ENCODE measurements around the gene DARS2.
"Not testable (repeated sequence)": the region's sequence is repeated elsewhere in the genome, so short reads cannot be mapped to it uniquely, and the experiment has no call there.

Gene DARS2

DNA sequence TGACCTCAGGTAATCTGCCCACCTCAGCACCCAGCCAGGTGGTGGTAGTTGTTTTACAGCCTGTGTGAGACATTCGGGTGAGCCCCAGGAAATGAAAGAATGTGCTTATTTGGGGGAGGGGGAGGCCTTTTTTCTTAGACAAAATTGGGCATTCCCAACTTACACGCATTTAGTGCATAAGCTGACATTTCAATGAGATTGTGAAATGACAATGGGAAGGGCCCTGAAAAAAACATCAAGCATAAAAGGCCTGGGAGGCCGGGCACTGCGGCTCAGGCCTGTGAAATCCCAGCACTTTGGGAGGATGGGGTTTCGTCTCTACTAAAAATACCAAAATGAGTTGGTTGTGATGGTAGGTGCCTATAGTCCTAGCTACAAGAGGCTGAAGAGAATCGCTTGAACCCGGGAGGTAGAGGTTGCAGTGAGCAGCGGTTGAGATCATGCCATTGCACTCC is 38.3 kb downstream of the DARS2 start:
- no peak for DNase-seq

- DNase-seq = no peak
These were observed 39.0 kb downstream of the DARS2 start for GRCh38 chr1:173863224-173864161.

- DNase-seq = no peak
These were observed 39.9 kb downstream of the DARS2 start for GRCh38 chr1:173864179-173864867.

DNA sequence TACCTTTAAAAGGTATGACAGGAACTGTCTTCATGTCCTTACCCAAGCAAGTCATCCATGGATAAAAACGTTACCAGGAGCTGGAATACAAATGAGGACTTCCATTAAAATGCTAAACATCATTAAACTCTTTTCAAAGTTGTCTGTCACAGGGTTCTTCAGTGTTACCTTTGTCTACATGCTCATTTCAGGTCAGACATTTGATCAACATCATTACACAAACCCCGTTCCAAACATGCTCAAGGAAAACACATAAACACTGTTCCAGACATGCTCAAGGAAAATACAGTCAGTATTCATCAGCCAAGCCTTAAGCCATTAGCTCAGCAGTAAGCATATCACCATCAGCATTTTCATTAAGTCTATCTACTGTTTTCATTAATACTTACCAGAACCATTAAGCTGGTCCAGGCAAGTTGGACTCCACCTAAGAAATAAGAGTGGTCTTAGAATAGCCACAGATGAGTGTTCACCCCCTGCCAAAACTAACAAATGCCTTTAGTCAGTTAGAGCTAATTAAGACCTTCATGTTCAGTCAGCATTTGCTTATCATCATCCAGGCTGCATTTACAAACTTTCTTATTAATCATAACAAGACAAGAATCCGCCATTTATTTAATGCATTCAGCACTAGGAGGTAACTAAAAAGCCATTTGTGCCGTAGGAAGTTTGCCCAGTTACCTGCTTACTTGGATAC is 41.1 kb downstream of the DARS2 start:
- no peak for DNase-seq

GRCh38 chr1:173866413-173867115 is 42.1 kb downstream of the DARS2 start:
- DNase-seq = no peak

- DNase-seq = peak in 1 of 4 experiments; percentile 27
These were observed 42.8 kb downstream of the DARS2 start for GRCh38 chr1:173867141-173867752.

- DNase-seq = peak; percentile 92 to 97 (median 94)
These were observed 43.3 kb downstream of the DARS2 start, which contains the start of gene GAS5 for GRCh38 chr1:173867753-173868265. TSS of gene GAS5 (minus strand) at chr1:173867989.

- DNase-seq = peak; percentile 83 to 93 (median 84)
These were observed 44.0 kb downstream of the DARS2 start, which contains the start of gene ZBTB37 for GRCh38 chr1:173868266-173869020. TSS of gene ZBTB37 (plus strand) at chr1:173868380. CDS start at chr1:173870226, 1,846 bp downstream.

GRCh38 chr1:173869021-173869359 is 44.5 kb downstream of the DARS2 start:
- DNase-seq = no peak

- no peak for DNase-seq
These were observed 46.0 kb downstream of the DARS2 start for GRCh38 chr1:173870252-173871075.

DNA sequence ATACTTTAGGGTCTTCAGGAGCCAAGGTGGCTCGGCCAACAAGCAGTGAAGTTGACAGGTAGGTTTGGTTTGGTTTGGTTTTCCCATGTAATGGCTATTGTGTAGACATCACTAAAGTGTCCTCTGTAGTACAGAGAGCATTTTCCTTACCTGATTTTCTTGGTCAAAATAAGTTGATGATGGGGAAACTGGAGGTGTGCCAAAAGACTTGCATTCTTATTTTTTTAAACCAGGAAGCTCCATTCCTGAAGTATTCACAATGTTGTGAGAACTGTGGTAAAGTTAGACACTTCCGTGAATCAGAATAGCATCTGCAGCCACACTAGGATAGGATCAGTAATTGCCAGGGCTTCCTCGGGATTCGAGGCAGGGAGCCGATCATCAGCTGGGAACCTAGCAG is 46.6 kb downstream of the DARS2 start:
- DNase-seq = no peak

DNA sequence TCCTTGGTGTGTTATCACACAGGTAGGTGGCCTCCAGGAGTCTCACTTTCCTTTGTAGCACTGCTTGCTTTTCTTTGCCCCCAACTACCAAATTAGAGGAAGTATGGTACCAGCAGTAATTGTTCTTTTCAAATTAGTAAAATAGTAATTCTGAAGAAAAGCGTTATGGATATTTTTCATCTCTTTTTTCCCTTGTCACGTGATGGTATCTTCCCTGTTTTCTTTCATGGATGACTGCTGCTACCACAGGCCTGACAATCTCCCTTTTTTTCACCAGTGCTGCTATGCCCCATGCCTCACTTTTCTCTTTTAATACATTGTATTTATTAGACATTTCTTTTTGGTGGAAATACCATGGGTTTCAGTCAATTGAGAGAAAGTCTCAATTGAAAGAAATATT is 47.0 kb downstream of the DARS2 start:
- no peak for DNase-seq

- DNase-seq = no peak
These were observed 52.3 kb downstream of the DARS2 start for GRCh38 chr1:173876732-173877131.

DNA sequence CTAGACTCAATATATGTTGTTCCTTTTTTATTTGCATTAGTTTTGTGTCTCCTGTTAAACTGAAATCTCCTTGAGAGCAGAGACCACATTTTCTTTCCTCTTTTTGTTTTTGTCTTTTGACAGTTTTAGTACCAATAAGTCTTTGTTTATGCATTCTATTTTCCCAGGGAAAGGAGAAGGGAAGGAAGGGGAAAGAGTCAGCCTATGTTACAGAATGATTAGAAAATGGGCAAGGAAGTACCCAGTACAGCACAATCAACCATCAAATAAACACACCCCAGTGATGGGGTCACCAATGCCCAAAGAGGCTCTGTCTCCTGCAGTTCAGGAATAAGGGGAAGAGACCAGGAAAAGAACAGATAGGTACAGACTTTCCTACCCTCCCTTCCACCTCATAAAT is 53.8 kb downstream of the DARS2 start:
- no peak for DNase-seq

DNA sequence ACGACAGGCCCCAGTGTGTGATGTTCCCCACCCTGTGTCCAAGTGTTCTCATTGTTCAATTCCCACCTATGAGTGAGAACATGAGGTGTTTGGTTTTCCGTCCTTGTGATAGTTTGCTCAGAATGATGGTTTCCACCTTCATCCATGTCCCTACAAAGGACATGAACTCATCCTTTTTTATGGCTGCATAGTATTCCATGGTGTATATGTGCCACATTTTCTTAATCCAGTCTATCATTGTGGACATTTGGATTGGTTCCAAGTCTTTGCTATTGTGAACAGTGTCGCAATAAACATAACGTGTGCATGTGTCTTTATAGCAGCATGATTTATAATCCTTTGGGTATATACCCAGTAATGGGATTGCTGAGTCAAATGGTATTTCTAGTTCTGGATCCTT is 56.6 kb downstream of the DARS2 start:
- DNase-seq = not testable (repeated sequence)

DNA sequence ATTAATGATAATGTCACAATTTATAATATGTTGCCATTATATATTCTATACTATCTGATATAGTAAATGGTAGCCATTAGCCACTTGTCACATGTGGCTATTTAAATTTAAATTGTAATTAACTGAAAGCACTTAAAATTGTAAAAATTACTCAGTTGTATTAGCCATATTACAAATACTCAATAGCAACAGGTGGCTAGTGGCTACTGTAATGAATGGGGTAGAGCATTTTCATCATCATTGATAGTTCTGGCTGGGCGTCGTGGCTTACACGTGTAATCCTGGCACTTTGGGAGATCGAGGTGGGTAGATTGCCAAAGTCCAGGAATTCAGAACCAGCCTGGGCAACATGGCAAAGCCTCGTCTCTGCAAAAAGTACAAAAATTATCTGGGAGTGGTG is 60.2 kb downstream of the DARS2 start:
- no peak for DNase-seq

- DNase-seq = no peak
These were observed 62.5 kb downstream of the DARS2 start for GRCh38 chr1:173886746-173887611.

- no peak for DNase-seq
These were observed 63.2 kb downstream of the DARS2 start for GRCh38 chr1:173887627-173888026.

- DNase-seq = no peak
These were observed 64.3 kb downstream of the DARS2 start for GRCh38 chr1:173888749-173889148.

Measured in activated naive CD4-positive, alpha-beta T cell (primary cell).